ENCODE results near the gene RRM2. TPM values are rescaled to one million over a fixed set of nuclear protein-coding genes. Genes with fewer than 3 reads are reported as not detected.
"Not testable (repeated sequence)": the region's sequence is repeated elsewhere in the genome, so short reads cannot be mapped to it uniquely, and the experiment has no call there.

Gene RRM2
- total RNA-seq, 1 donor = 45.8 TPM

DNA sequence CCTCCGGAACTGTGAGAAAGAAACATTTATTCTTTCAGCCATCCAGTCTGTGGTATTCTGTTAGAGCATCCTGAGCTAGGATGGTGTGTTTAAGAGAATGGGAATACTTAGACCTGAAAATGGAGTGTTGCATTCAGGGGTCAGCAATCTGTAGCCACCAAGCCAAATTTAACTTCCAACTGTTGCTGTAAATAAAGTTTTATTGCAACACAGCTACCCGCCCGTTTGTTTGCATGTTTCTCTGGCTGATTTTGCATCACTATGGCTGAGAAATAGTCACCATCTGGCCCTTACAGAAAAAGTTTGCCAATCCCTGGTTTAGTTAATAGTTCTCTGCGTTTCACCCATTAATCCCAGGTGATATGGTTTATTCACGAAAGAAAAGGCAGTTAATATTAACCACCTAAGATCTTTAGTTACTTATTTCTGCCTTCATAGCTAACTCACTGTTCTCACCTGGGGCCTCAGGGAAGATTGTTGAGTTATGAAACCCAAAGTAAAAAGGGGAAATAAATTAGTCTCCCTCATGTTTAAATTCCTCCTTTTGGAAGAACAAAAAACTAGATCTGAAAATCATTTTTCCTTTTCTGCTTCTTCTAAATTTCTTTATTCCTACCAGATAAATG lies 32.9 kb upstream of the RRM2 start:
- no peak for TF ChIP-seq CTCF (IDR thresholded peaks at IDR 0.05; ENCODE audit: insufficient read depth, low read depth, low read length)
- no peak for DNase-seq (ENCODE audit: low read depth)
- H3K4me3 ChIP-seq (ENCODE audit: low read depth, low read length) = no peak overlapping the region

- H3K4me3 ChIP-seq (ENCODE audit: low read depth, low read length) = no peak overlapping the region
- no peak for TF ChIP-seq CTCF (IDR thresholded peaks at IDR 0.05; ENCODE audit: insufficient read depth, low read depth, low read length)
- no peak for DNase-seq (ENCODE audit: low read depth)
These were observed 31.2 kb upstream of the RRM2 start for GRCh38 chr2:10091182-10091888.

GRCh38 chr2:10091889-10092244 lies 30.7 kb upstream of the RRM2 start:
- not testable (repeated sequence) for DNase-seq (ENCODE audit: low read depth); H3K4me3 ChIP-seq (ENCODE audit: low read depth, low read length)

DNA sequence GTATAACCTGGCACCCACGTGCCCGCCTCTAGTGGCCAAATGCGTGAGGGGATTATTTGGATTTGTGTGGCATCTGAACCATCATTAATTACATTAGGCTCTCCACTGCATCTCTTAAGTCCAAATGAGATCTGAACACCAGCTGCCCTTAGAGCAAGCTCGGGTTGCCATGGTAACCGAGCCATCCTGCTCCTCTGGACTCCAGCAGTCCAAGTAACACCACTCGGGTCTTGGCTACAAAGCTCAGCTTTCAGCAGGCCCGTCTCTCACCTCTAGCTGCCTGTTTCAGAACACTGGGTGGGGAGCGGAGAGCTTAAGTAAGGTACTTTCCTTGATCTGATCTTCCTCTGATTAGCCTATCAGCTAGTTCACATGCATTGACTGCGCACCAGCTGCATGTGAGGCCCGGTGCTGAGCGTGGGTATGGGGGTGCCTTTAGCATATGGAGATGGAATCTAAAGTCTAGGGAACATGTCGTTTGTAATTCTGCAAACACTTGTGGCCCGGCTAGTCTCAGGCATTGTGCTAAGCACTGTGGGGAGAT lies 28.2 kb upstream of the RRM2 start:
- DNase-seq (ENCODE audit: low read depth) = no peak
- no peak for TF ChIP-seq CTCF (IDR thresholded peaks at IDR 0.05; ENCODE audit: insufficient read depth, low read depth, low read length)
- no peak overlapping the region for H3K4me3 ChIP-seq (ENCODE audit: low read depth, low read length)

GRCh38 chr2:10095175-10095574 lies 27.4 kb upstream of the RRM2 start:
- TF ChIP-seq CTCF (IDR thresholded peaks at IDR 0.05; ENCODE audit: insufficient read depth, low read depth, low read length) = no peak
- no peak for DNase-seq (ENCODE audit: low read depth)
- H3K4me3 ChIP-seq (ENCODE audit: low read depth, low read length) = no peak overlapping the region

DNA sequence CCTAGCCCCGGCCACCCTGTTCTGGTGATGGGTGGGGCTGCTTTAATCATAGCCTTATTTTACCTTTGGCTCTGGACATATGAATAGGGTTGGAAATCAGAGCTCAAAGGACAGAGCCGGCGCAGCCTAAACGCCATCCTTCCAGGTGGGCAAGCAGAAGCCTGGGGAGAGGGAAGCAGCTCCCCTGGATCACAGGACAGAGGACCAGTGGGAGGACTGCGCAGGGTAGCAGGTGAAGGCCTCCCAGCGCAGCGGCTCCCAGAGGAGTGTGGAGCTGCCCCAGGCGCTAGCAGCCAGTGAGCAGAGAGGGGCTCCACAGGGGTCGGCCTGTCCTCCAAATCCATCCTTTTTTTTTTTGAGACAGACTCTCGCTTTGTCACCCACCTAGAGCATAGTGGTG lies 25.9 kb upstream of the RRM2 start:
- no peak for TF ChIP-seq CTCF (IDR thresholded peaks at IDR 0.05; ENCODE audit: insufficient read depth, low read depth, low read length)
- H3K4me3 ChIP-seq (ENCODE audit: low read depth, low read length) = no peak overlapping the region
- no peak for DNase-seq (ENCODE audit: low read depth)

DNA sequence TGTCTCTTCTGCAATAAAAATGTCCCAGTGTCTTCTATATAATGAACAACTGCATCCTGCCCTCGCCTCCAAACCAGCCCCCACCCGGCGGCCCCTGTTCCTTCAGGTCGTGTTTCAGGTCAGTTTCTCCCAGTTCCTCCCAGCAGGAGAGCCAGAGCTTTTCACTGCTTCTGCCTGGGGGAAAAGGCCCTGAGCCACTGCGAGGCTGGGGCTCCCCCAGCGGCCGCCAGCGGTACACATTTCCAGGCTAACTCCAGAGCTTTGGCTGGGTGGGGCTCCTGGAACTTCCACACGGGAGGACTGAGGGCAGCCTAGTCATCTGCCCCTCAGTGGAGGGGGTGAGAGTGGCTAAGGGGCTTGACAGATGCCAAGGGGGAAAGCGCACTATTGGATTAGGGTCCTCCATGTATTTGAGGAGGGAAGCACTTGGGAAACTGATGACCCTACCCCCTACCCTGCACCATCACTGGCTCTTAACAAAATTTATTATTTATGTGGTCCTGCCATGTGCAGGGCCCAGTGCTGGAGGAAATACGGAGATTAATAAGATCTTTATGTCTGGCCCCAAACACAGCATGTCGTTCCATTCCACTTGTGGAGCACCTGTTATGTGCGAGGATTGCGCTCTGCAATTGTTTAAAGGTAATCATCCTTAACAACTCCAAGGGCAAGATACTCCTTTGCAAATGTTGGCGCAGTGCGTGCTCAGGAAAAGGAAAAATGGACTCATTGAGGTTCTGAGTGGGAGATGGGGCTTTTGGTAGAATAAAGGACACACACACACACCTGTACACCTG lies 25.0 kb upstream of the RRM2 start:
- DNase-seq (ENCODE audit: low read depth) = peak; percentile 56
- peak; percentile 98 for TF ChIP-seq CTCF (IDR thresholded peaks at IDR 0.05; ENCODE audit: insufficient read depth, low read depth, low read length)
- no peak overlapping the region for H3K4me3 ChIP-seq (ENCODE audit: low read depth, low read length)

Measured in fibroblast of villous mesenchyme (primary cell).